Raji (cell line): ENCODE data around the gene LPP.

Experiments
- POLR2A ChIP-seq: IDR thresholded peaks from 2 replicates; pipeline ENCODE4 v1.6.1; 2011; ENCODE audit warnings: low read depth, low read length, control low read depth; ENCODE audit not compliant: insufficient read depth

Gene LPP

GRCh38 chr3:188595890-188596376 lies 442.0 kb downstream of the LPP start:
- no peak for TF ChIP-seq POLR2A

- no peak for TF ChIP-seq POLR2A
These were observed 444.9 kb downstream of the LPP start for GRCh38 chr3:188598894-188599293.

- TF ChIP-seq POLR2A: no peak
These were observed 448.2 kb downstream of the LPP start for GRCh38 chr3:188602111-188602510.

- TF ChIP-seq POLR2A: no peak
These were observed 448.7 kb downstream of the LPP start for GRCh38 chr3:188602620-188603019.

GRCh38 chr3:188604651-188605050 lies 450.7 kb downstream of the LPP start:
- TF ChIP-seq POLR2A: no peak

GRCh38 chr3:188605231-188605630 lies 451.3 kb downstream of the LPP start:
- no peak for TF ChIP-seq POLR2A

- TF ChIP-seq POLR2A: no peak
These were observed 451.9 kb downstream of the LPP start for GRCh38 chr3:188605905-188606304.

- no peak for TF ChIP-seq POLR2A
These were observed 453.9 kb downstream of the LPP start for GRCh38 chr3:188607805-188608315.

- TF ChIP-seq POLR2A: no peak
These were observed 454.4 kb downstream of the LPP start for GRCh38 chr3:188608401-188608800.

- TF ChIP-seq POLR2A: no peak
These were observed 463.3 kb downstream of the LPP start for GRCh38 chr3:188617270-188617669.

GRCh38 chr3:188617988-188618701 lies 464.2 kb downstream of the LPP start:
- TF ChIP-seq POLR2A: no peak

GRCh38 chr3:188620752-188621151 lies 466.8 kb downstream of the LPP start:
- no peak for TF ChIP-seq POLR2A

GRCh38 chr3:188624384-188624783 lies 470.4 kb downstream of the LPP start:
- TF ChIP-seq POLR2A: no peak

- TF ChIP-seq POLR2A: no peak
These were observed 470.9 kb downstream of the LPP start for GRCh38 chr3:188624828-188625227.

- no peak for TF ChIP-seq POLR2A
These were observed 473.7 kb downstream of the LPP start for GRCh38 chr3:188627652-188628051.

GRCh38 chr3:188631291-188632010 lies 477.5 kb downstream of the LPP start:
- no peak for TF ChIP-seq POLR2A
